ENCODE results near the gene NEDD4L.

NEDD4L gene

DNA sequence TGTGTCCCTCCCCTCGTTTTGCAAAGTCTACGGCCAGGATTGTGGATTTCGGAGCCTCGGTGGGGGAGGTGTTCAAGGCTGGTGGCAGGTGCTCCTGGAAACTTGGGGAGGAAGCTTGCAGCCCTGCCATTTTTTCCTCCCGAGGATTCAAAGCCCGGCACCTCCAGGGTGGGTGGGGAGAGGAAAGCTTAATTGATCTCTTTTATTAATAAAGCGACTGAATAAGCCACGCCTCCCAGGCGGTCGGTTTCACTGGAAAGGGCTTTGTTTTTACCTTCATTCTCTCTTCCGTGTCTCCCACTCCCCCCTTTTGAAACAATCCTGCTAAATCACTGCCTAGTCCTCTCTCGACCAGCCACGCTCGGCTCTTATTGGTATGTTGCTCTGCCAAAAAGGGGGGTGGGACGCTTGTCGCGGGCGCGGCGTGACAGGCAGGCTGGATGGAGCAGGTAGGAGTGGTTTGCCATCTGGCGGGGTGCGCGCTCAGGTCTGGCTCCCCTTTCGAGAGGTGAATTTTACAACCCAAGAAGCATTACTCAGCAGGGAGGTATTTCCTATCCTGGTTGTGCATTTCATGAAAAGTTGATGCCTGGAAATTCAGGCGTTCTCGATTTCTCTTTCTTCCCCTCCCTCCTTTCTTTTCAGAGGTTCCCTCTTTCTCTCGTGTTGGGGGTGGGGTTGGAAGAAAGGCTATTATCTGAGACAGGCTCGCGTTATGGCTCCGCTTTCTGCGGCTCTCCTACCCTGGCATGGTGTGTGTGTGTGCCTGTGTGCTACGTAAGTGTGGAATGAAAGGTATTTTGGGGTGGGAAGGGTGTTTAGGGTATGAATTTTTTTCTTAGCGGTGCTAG, 1.4 kb downstream of the NEDD4L start:
- Mint-ChIP-seq H3K4me1 (peaks cover 48% of the 10 kb centered on the region), H3K4me3 (peak overlapping the region; percentile 98), H3K27me3 (ENCODE audit: low read depth, poor library complexity) (peaks cover 15% of the 10 kb centered on the region), H3K27ac (peak overlapping the region; percentile 94), H3K36me3 (ENCODE audit: low read depth) (no peaks in the 10 kb centered on the region), H3K9me3 (no peaks in the 10 kb centered on the region)
- peak; percentile 64 for DNase-seq
- TF ChIP-seq, protein P1, sequence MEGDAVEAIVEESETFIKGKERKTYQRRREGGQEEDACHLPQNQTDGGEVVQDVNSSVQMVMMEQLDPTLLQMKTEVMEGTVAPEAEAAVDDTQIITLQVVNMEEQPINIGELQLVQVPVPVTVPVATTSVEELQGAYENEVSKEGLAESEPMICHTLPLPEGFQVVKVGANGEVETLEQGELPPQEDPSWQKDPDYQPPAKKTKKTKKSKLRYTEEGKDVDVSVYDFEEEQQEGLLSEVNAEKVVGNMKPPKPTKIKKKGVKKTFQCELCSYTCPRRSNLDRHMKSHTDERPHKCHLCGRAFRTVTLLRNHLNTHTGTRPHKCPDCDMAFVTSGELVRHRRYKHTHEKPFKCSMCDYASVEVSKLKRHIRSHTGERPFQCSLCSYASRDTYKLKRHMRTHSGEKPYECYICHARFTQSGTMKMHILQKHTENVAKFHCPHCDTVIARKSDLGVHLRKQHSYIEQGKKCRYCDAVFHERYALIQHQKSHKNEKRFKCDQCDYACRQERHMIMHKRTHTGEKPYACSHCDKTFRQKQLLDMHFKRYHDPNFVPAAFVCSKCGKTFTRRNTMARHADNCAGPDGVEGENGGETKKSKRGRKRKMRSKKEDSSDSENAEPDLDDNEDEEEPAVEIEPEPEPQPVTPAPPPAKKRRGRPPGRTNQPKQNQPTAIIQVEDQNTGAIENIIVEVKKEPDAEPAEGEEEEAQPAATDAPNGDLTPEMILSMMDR (IDR thresholded peaks at IDR 0.05) = no peak

DNA sequence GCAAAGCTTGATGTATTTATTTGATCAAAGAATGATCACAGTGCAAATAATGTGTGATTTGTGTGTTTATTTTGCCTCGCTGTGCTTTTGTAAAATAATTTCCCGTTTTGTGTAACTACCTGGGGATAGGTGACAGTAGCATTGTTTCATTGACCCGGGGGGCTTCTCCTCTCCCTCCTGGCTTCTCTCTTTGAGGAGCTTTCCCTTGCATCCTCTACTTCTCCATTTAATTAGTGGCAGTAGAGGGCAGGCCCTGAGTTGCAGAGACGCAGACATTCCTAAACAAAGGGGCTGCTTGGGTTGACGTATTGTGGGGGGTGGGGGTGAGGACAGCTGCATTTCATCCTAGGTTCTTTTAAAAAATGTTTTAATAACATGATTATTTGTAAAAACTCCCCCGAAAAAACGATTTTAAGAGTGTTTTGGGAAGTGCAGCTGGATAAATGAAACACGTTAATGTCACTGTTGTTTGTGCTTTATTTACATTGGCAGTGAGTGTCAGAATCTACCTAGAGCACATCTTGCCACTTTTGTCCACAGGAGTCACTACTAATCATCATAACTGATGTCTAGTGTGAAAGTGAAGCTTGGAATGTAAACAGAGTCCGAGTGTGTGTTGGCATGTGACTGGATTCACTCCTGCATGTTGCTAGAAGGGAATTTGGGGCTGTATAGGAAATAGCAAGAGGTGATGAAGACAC, 2.2 kb downstream of the NEDD4L start:
- no peaks in the 10 kb centered on the region for H3K9me3 Mint-ChIP-seq
- peak overlapping the region; percentile 94 for H3K27ac Mint-ChIP-seq
- peaks cover 15% of the 10 kb centered on the region for H3K27me3 Mint-ChIP-seq (ENCODE audit: low read depth, poor library complexity)
- TF ChIP-seq, protein P1 (IDR thresholded peaks at IDR 0.05) = no peak
- H3K4me3 Mint-ChIP-seq = peak overlapping the region; percentile 98
- no peak for DNase-seq
- no peaks in the 10 kb centered on the region for H3K36me3 Mint-ChIP-seq (ENCODE audit: low read depth)
- H3K4me1 Mint-ChIP-seq = peaks cover 48% of the 10 kb centered on the region

DNA sequence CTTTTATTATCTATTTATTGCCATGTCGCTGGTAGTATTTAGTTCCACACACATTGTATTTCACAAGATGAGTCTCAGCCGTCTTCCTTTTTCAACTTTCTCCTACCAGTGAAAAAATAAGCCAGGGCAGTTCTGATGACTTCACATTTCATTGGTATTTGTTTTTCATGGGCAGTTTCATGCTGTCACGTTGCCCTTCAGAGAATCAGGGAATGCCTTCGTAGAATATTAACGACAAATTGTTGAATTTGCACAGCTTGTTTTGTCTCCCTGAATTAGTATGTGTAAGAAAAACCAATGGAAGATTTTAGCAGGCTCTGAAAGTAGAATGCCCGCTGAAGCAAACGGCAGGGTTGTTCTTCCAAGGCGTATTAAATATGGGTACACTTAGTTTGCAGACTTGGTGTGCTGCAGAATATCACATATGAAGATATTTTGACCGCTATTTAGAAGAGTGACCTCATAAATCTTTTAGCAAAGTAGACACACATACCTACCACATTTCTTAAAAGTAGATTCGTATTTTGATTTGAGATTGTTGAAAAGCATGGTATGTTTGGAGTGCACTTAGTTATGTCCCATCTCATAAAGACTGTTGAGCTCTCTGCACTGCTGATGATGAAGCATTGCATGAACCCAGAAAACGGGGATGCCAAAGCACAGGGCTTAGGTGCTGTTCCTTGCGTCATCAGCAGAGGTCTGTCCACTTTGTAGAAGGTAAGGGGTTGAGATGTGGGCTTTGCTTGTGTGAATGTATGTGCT, 2.9 kb downstream of the NEDD4L start:
- no peaks in the 10 kb centered on the region for H3K36me3 Mint-ChIP-seq (ENCODE audit: low read depth)
- H3K27ac Mint-ChIP-seq = no peak overlapping the region
- H3K9me3 Mint-ChIP-seq = no peaks in the 10 kb centered on the region
- peaks cover 45% of the 10 kb centered on the region for H3K4me1 Mint-ChIP-seq
- TF ChIP-seq, protein P1 (IDR thresholded peaks at IDR 0.05) = no peak
- peaks cover 13% of the 10 kb centered on the region for H3K27me3 Mint-ChIP-seq (ENCODE audit: low read depth, poor library complexity)
- H3K4me3 Mint-ChIP-seq = peak overlapping the region; percentile 98
- DNase-seq = no peak

DNA sequence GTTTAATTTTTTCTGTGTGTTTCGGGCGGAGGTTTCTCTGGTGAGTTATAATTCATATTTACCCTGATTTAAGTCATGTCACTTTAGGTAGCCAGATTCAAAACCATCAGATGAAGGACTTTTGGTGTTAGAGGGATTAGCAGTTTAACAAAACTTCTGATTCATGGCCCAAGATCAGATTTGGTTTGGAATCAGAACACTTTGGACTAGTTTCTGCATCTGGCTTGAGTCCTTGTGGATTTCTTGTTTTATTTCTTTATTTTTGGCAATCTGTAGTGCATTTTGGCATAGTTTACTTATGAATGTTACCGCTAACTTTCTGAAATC, 3.5 kb downstream of the NEDD4L start:
- no peak for DNase-seq
- TF ChIP-seq, protein P1 (IDR thresholded peaks at IDR 0.05) = no peak
- H3K36me3 Mint-ChIP-seq (ENCODE audit: low read depth) = no peaks in the 10 kb centered on the region
- H3K27me3 Mint-ChIP-seq (ENCODE audit: low read depth, poor library complexity) = peaks cover 10% of the 10 kb centered on the region
- no peak overlapping the region for H3K27ac Mint-ChIP-seq
- no peaks in the 10 kb centered on the region for H3K9me3 Mint-ChIP-seq
- peak overlapping the region; percentile 98 for H3K4me3 Mint-ChIP-seq
- peaks cover 48% of the 10 kb centered on the region for H3K4me1 Mint-ChIP-seq

DNA sequence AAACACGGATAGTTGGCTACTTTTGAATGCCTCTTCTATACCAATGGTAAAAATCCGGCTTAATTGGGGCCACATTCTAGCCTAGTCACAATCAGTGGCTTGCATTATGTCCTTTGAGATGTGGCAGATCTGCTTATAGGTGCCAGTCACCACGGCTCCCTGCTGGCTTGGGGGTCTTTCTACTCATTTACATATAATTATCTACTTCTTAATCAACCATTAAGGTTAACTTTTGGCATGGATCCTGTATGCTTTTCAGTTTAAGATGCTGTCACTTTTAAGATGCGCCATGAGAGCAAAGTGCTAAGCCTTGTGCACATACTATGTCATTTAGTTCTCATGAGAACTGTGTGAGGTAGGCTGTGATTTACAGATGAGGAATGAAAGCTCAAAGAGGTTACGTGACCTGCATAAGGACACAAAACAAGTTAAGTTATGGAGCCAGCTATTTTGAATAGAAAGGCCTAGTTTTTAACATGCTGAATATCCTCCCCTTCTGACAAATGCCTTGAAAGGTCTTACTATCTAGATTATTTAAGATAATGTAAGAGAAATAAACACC, 4.1 kb downstream of the NEDD4L start:
- no peak for DNase-seq
- peaks cover 5% of the 10 kb centered on the region for H3K27me3 Mint-ChIP-seq (ENCODE audit: low read depth, poor library complexity)
- no peak overlapping the region for H3K4me3 Mint-ChIP-seq
- H3K9me3 Mint-ChIP-seq = no peaks in the 10 kb centered on the region
- H3K4me1 Mint-ChIP-seq = peaks cover 42% of the 10 kb centered on the region
- H3K36me3 Mint-ChIP-seq (ENCODE audit: low read depth) = no peaks in the 10 kb centered on the region
- H3K27ac Mint-ChIP-seq = no peak overlapping the region
- TF ChIP-seq, protein P1 (IDR thresholded peaks at IDR 0.05) = no peak

Measured in nephron progenitor cell (in vitro differentiated cells).